ENCODE data around the gene RWDD1.
A peak's percentile ranks its signal among the peaks of the same experiment; 100 is the strongest.
"Not testable (repeated sequence)": the region's sequence is repeated elsewhere in the genome, so short reads cannot be mapped to it uniquely, and the experiment has no call there.

RWDD1 gene

GRCh38 chr6:116561377-116562018 lies 9.8 kb upstream of the RWDD1 start:
- peak; percentile 39 for DNase-seq

DNA sequence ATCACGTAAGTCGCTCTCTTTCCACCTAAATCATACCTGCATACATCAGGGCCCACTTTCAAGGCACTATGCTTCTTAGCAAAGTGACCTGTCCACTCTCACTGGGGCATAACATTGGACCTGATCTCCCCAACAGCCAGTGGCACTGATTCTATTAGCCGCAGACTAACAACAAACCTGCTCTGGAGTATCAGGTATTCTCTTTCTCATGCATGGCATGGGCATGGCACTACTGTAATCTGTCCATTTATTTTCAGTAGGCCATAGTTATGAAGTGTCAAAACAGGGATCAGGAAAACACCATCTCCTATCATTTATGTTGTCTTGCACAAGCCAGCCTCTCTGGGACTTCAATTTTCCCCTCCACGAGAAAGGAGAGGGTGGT lies 9.3 kb upstream of the RWDD1 start:
- no peak for DNase-seq

DNA sequence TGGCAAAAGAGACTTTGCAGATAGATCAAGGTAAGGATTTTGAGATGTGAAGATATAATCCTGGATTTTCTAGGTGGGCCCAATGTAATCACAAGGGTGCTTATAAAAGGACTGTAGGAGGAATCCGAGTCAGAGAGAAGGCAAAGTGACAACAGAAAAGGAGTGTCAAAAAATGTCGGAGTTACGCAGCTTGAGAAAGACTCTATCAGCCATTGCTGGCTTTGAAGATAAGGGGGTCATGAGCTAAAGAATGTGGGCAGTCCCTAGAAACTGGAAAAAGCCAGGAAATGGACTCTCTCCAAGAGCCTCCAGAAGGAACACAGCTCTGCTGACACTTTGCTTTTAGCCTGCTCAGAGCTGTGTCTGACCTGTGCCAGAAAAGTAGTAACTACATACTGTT lies 8.7 kb upstream of the RWDD1 start:
- no peak for DNase-seq

GRCh38 chr6:116563830-116564229 lies 7.5 kb upstream of the RWDD1 start:
- no peak for DNase-seq

DNA sequence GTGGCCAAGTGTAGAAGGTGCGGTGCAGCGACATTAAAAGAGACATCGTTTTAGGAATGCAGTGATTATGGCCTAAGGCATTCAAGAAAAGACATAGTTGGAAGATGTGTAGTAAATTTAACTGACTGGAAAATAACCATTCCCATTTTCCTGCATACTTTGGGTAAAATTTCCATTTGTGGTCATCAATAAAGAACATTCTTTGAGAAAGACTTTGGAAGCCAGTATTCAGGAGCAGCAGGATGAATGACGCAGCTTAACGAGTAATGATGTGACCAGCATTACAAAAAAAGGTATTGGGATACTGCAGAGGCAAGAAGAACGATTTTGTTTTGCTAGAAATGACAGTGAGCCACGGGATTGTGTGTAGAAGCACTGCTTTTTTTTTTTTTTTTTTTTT lies 7.0 kb upstream of the RWDD1 start:
- DNase-seq: no peak

- no peak for DNase-seq
Observed at GRCh38 chr6:116564921-116565872, 6.1 kb upstream of the RWDD1 start.

- DNase-seq: no peak
Observed at GRCh38 chr6:116568111-116568510, 3.2 kb upstream of the RWDD1 start.

GRCh38 chr6:116568821-116569755 lies 2.2 kb upstream of the RWDD1 start:
- no peak for DNase-seq

DNA sequence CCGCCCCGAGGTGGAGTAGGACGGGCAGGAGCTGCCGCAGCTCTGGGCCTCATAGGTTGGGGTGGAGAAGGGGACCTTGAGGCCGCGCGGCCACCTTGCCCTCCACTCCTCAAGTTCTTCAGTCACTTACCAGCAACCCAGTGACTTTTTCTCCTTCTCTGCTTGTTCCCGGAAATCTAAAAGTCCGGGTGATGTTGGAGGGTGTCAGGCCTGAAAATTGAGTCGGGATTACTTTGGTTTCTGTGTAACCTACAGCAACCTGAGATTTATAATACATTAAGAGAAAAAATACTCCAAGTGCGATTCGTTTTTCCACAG lies 338 bp downstream of the RWDD1 start:
- no peak for DNase-seq

- no peak for DNase-seq
Observed at GRCh38 chr6:116572162-116572561, 858 bp downstream of the RWDD1 start.

DNA sequence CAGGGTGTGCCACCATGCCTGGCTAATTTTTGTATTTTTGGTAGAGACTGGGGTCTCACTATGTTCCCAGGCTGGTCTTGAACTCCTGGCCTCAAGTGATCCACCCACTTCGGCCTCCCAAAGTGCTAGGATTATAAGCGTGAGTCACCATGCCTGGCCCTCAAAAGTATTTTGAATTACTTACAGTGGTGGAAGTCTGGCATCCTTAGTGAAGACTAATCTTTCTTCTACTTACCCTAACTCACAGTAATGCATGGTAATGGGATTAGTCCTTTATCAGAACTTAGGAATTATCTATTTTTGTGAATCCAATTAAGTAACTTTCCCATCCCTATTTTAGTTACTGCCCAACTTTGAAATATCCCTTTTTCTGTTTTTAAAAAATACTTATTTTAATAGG lies 3.9 kb downstream of the RWDD1 start:
- no peak for DNase-seq

GRCh38 chr6:116577486-116577885 lies 6.2 kb downstream of the RWDD1 start:
- DNase-seq: no peak

DNA sequence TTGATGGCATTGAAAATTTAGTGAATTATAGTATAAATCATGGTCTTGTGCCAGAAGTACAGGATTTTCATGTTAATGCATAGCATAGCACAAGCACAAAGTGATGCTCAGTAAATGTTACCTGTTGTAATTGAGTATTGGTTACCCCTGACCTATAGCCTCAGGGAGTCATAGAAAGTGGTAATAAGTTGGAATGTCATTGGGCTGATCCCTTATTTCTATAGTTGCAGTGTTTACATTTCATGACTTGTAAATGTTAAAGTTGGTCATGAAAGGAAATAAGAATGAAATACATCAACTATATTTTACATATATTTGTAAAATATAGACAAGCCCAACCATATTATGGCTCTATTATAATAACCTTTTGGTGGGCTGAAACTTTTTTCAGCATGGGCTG lies 7.0 kb downstream of the RWDD1 start:
- no peak for DNase-seq

GRCh38 chr6:116579143-116579542 lies 7.8 kb downstream of the RWDD1 start:
- no peak for DNase-seq

DNA sequence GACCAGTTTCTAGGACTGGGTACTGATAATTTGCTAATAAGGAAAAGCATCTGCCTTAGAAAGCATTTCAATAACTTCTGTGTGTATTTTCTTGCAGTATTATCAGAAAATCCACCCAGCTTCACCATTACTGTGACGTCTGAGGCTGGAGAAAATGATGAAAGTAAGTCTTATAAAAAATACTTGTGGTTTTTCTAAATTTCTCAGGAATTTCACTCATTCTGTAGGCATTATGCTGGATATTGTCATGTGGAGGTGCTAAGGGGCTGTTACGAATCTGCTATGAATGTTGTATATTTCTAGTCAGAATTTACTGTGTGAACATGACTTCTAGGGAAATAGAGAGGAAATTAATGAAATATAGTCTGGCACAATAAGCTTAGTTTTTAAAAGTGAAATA lies 8.9 kb downstream of the RWDD1 start:
- DNase-seq: no peak

GRCh38 chr6:116586276-116586675 lies 15.0 kb downstream of the RWDD1 start:
- no peak for DNase-seq

GRCh38 chr6:116586738-116587137 lies 15.4 kb downstream of the RWDD1 start:
- no peak for DNase-seq

DNA sequence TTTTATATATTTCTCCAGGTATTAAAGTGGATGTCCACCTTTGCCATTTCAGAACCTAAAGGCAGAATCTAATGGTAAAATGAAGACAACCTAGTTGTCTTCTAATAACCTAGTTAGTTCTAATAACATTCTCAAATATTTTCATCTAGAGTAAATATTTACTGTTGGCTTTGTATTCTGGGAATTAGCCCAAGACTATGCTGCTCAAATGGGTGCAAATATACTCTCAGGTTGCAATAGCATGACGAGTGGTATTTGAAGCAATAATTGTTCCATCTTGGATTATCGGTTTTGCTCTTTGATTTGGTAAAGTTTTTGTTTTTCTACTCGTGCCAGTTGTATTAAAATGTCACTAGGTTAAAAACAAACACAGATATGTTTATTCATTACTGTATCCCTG lies 23.9 kb downstream of the RWDD1 start:
- DNase-seq: no peak

GRCh38 chr6:116596815-116597214 lies 25.5 kb downstream of the RWDD1 start:
- DNase-seq: no peak

DNA sequence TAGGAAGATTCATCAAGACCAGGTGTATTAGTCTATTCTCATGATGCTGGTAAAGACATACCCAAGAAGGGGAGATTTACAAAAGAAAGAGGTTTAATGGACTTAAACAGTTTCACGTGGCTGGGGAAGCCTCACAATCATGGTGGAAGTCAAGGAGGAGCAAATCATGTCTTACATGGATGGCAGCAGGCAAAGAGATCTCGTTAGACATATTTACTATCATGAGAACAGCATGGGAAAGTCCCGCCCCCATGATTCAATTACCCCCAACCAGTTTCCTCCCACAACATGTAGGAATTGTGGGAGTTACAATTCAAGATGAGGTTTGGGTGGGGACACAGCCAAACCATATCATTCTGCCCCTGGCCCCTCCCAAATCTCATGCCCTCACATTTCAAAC lies 32.6 kb downstream of the RWDD1 start:
- not testable (repeated sequence) for DNase-seq

- not testable (repeated sequence) for DNase-seq
Observed at GRCh38 chr6:116604868-116605267, 33.6 kb downstream of the RWDD1 start.

DNA sequence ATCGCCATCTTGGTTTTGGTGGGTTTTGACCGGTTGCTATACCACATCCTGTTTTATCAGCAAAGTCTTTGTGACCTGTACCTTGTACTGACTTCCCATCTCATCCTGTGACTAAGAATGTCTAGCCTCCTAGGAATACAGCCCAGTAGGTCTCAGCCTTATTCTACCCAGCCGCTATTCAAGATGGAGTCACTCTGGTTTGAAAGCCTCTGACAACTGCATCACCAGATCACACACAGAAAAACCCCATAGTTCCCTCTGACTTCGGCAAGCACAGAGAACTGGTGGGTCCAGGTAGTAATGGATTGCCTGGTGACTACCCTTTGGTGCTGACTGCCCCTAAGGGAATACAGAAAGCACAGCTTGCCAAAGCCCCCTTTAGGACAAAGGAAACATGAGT lies 34.6 kb downstream of the RWDD1 start:
- no peak for DNase-seq

DNA sequence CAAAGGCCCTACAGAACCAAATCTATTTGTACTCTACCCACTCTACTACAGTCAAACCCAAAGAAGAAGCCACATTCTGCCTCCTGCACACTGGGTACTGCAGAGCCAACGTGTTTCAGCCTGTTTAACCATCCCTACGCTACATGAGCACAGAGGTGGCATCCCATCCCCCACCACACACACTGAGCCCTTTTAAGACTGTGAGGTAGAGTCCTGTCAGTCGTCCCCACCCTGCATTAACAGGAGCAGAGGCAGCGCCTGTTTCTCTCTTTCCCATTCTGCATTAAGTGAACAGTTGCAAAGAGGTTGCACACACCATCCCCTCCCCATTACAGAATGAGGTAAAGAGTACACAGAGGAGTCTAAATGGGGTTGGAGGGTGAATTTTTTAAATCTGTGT lies 39.8 kb downstream of the RWDD1 start:
- no peak for DNase-seq

All from activated CD4-positive, alpha-beta T cell treated with anti-CD3 and anti-CD28 coated beads for 1 hour (primary cell).